GM12872 (cell line): ENCODE measurements around the gene PDE6A.

Experiments
- TF ChIP-seq, protein P1 (sequence below): IDR thresholded peaks from 3 replicates; pipeline ENCODE4 v1.5.1; 2011; ENCODE audit warnings: low read depth, mild to moderate bottlenecking, low read length, moderate library complexity; ENCODE audit not compliant: insufficient read depth

Gene PDE6A

DNA sequence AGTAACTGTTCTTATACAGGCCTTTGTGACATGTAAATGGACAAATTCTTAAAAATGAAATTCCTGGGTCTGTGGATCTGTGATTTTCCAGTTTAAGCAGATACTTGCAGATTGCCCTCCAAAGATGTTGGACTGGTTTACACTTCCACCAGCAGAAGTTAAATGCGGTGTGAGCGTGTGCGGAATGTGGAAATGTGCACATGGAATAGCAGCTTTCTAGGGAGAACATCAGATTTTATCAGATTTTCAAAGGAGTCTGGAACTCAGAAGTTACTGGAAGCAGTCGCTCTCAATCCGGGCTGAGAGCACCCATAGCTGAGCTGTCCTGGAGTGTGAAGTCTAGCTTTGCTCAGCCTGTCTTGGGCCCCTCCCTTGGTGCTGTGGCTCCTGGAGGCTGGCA lies 117.0 kb downstream of the PDE6A start:
- TF ChIP-seq, protein P1, sequence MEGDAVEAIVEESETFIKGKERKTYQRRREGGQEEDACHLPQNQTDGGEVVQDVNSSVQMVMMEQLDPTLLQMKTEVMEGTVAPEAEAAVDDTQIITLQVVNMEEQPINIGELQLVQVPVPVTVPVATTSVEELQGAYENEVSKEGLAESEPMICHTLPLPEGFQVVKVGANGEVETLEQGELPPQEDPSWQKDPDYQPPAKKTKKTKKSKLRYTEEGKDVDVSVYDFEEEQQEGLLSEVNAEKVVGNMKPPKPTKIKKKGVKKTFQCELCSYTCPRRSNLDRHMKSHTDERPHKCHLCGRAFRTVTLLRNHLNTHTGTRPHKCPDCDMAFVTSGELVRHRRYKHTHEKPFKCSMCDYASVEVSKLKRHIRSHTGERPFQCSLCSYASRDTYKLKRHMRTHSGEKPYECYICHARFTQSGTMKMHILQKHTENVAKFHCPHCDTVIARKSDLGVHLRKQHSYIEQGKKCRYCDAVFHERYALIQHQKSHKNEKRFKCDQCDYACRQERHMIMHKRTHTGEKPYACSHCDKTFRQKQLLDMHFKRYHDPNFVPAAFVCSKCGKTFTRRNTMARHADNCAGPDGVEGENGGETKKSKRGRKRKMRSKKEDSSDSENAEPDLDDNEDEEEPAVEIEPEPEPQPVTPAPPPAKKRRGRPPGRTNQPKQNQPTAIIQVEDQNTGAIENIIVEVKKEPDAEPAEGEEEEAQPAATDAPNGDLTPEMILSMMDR, result no peak

DNA sequence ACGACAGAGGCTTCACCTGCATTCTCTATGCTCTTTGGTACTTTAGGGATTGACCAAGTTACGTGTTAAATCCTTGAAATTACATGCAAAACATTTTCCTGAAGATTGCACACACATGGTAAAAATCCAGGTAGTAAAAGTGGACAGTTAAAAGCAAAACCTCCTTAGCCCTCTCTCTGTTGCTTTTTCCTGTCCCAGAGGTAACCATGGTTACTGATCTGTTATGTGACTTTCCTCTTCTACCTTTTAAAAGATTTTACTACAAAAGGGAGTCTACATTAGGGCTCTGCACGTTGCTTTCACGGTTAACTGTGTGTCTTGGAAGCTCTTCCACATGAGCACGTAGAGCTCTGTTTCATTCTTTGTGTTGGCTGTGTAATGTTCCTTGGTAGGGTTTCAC lies 117.5 kb downstream of the PDE6A start:
- TF ChIP-seq, protein P1, result no peak

DNA sequence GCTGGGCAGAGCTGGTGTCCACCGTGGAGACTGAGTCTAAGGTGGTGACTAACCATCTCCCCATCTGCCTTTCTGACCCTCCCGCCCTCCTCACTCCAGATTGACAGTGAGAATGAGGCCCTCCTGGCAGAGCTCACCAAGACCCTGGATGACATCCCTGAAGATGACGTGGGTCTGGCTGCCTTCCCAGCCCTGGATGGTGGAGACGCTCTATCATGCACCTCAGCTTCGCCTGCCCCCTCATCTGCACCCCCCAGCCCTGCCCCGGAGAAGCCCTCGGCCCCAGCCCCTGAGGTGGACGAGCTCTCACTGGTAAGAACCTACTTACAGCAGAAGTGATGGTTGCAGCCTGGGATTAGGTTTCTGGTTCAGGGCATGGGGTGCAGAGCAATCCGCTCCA lies 118.0 kb downstream of the PDE6A start:
- TF ChIP-seq, protein P1, result no peak

GRCh38 chr5:149824846-149825245 lies 119.7 kb downstream of the PDE6A start:
- TF ChIP-seq, protein P1, result no peak

DNA sequence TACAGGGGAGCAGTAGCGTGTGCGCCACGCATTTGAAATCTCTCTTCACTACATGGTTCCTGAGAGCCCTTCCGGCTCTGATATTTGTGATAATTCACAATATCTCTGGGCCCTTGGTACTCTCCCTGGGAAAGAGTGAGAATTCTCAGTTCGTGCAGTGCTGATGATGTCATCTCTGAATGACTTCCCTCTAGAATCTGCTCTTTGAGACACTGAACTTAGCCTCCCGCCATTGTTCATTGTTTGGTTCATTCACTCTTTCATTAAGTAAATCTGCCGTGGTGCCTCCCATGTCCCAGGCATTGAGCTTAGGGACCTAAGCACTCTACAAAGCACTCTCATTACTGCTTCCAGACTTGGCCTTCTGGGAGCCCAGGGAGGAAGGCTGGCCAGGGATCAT lies 120.5 kb downstream of the PDE6A start:
- TF ChIP-seq, protein P1, result no peak

GRCh38 chr5:149823375-149823774 lies 121.2 kb downstream of the PDE6A start:
- TF ChIP-seq, protein P1, result no peak

DNA sequence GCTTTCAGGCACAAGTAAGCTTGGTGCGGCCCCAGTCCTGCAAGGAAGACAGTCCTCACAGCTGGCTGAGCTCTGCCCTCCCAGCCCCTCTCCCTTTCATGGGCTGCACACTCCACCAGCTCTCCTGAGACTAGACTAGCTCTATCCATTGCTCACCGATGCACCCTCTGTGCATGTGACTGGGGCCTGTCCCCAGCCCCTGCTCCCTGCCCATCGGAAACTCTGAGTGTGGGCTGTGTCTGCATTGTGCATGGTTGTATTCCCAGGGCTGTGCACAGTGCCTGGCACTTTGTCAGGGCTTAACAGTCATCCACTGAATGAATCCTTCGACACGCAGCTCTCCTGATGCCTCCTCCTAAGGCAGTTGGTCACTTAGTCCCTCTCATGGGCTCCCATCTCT lies 122.3 kb downstream of the PDE6A start:
- TF ChIP-seq, protein P1, result no peak
